IMR-90 (cell line): ENCODE results near the gene TTL. TPM values are rescaled to one million over a fixed set of nuclear protein-coding genes. Genes with fewer than 3 reads are reported as not detected.
"Not testable (repeated sequence)": the region's sequence is repeated elsewhere in the genome, so short reads cannot be mapped to it uniquely, and the experiment has no call there.

Experiments
- ATAC-seq: fragments of 200-7000 bp; cut with Tn5 transposase; 2 replicates; pipeline ENCODE4 v1.9.1; 2020; ENCODE audit warnings: low read depth, mild to moderate bottlenecking, moderate library complexity
- BruUV-seq: library from RNA; stranded (reverse); fragments of 400-500 nt; replicated peaks from 2 replicates; lab custom pipeline; 2021; lab: Mats Ljungman, UMichigan
- CTCF ChIA-PET: fragments of 300-600 bp; formaldehyde crosslinking; extraction: SDS; loops from one replicate; lab custom pipeline; 2021; ENCODE audit warnings: antibody characterized with exemption; lab: Yijun Ruan, JAX
- POLR2A ChIA-PET: fragments of 300-600 bp; sonication (Branson Sonifier 250); formaldehyde crosslinking; loops from one replicate; lab custom pipeline; 2022; ENCODE audit warnings: antibody characterized with exemption; ENCODE audit not compliant: unreplicated experiment; lab: Charles Lee
- DNase-seq: peaks from one replicate; pipeline ENCODE4 v3.0.0; 2013
- H2AFZ ChIP-seq: replicated peaks from 2 replicates; pipeline ENCODE3; 2013; ENCODE audit warnings: low read length, mild to moderate bottlenecking; ENCODE audit not compliant: poor library complexity
- H2AK5ac ChIP-seq: 2 replicates; pipeline ENCODE4 v1.6.1; 2013; ENCODE audit warnings: low read depth, low read length, inconsistent platforms
- H2AK9ac ChIP-seq: replicated peaks from 2 replicates; pipeline ENCODE3; 2013; ENCODE audit warnings: mild to moderate bottlenecking, low read depth, low read length, moderate library complexity; ENCODE audit not compliant: poor library complexity
- H2BK120ac ChIP-seq: 2 replicates; pipeline ENCODE4 v1.6.1; 2013; ENCODE audit warnings: low read depth, low read length, inconsistent platforms
- H2BK15ac ChIP-seq: 3 replicates; pipeline ENCODE4 v1.6.1; 2013; ENCODE audit warnings: low read depth, low read length, inconsistent platforms
- H2BK20ac ChIP-seq: 2 replicates; pipeline ENCODE4 v1.6.1; 2013; ENCODE audit warnings: low read depth, mild to moderate bottlenecking, inconsistent platforms, low read length, moderate library complexity
- H2BK5ac ChIP-seq: 2 replicates; pipeline ENCODE4 v1.6.1; 2013; ENCODE audit warnings: mild to moderate bottlenecking, low read depth, low read length, inconsistent platforms; ENCODE audit not compliant: poor library complexity, severe bottlenecking
- H3K14ac ChIP-seq: replicated peaks from 2 replicates; pipeline ENCODE4 v1.6.1; 2013; ENCODE audit warnings: low read depth, low read length, inconsistent platforms
- H3K18ac ChIP-seq: 2 replicates; pipeline ENCODE4 v1.6.1; 2013; ENCODE audit warnings: low read depth, low read length, control low read depth
- H3K23ac ChIP-seq: 2 replicates; pipeline ENCODE4 v1.6.1; 2013; ENCODE audit warnings: low read depth, low read length, inconsistent platforms
- H3K27ac ChIP-seq: 2 replicates; pipeline ENCODE4 v1.5.1; 2013; ENCODE audit warnings: mild to moderate bottlenecking, control low read depth, low read length; ENCODE audit not compliant: insufficient read depth
- H3K27me3 ChIP-seq: 2 replicates; pipeline ENCODE4 v1.6.1; 2013; ENCODE audit warnings: low read length; ENCODE audit not compliant: control insufficient read depth, insufficient read depth
- H3K36me3 ChIP-seq: 2 replicates; pipeline ENCODE4 v1.6.1; 2013; ENCODE audit warnings: low read length, mixed read lengths; ENCODE audit not compliant: control insufficient read depth, insufficient read depth
- H3K4ac ChIP-seq: 2 replicates; pipeline ENCODE4 v1.6.1; 2013; ENCODE audit warnings: low read depth, low read length, inconsistent platforms
- H3K4me1 ChIP-seq: 2 replicates; pipeline ENCODE4 v1.6.1; 2013; ENCODE audit warnings: low read length, mixed read lengths; ENCODE audit not compliant: control insufficient read depth, insufficient read depth
- H3K4me2 ChIP-seq: 2 replicates; pipeline ENCODE4 v1.6.1; 2013; ENCODE audit warnings: low read depth, mild to moderate bottlenecking, control low read depth, low read length, moderate library complexity
- H3K4me3 ChIP-seq: 2 replicates; pipeline ENCODE4 v1.5.1; 2013; ENCODE audit warnings: low read depth, mild to moderate bottlenecking, control low read depth, low read length, moderate library complexity; ENCODE audit not compliant: insufficient read depth
- H3K56ac ChIP-seq: 2 replicates; pipeline ENCODE4 v1.6.1; 2013; ENCODE audit warnings: low read length, inconsistent platforms; ENCODE audit not compliant: insufficient read depth; ENCODE audit errors: extremely low read depth
- H3K79me1 ChIP-seq, 2 experiments: 2 replicates each; pipeline ENCODE4 v1.6.1; 2013; ENCODE audit warnings: low read length in 2 of 2, inconsistent platforms in 1 of 2, low read depth in 1 of 2
- H3K9ac ChIP-seq: 2 replicates; pipeline ENCODE4 v1.6.1; 2013; ENCODE audit warnings: low read depth, low read length, control low read depth
- H3K9me1 ChIP-seq: 2 replicates; pipeline ENCODE4 v1.6.1; 2013; ENCODE audit warnings: low read length, inconsistent platforms; ENCODE audit not compliant: insufficient read depth
- H3K9me3 ChIP-seq: 2 replicates; pipeline ENCODE4 v1.6.1; 2013; ENCODE audit warnings: low read length; ENCODE audit not compliant: control insufficient read depth, insufficient read depth
- H4K20me1 ChIP-seq: 2 replicates; pipeline ENCODE4 v1.6.1; 2013; ENCODE audit warnings: low read length, inconsistent platforms; ENCODE audit not compliant: insufficient read depth
- H4K5ac ChIP-seq: 2 replicates; pipeline ENCODE4 v1.6.1; 2013; ENCODE audit warnings: mild to moderate bottlenecking, low read depth, low read length, control low read depth
- H4K8ac ChIP-seq, 2 experiments: 2 replicates each; pipeline ENCODE4 v1.6.1; 2013; ENCODE audit warnings: low read depth in 2 of 2, low read length in 2 of 2, control low read depth in 1 of 2, inconsistent platforms in 1 of 2
- H4K91ac ChIP-seq: 2 replicates; pipeline ENCODE4 v1.6.1; 2013; ENCODE audit warnings: low read depth, low read length, inconsistent platforms; ENCODE audit not compliant: insufficient read depth
- WGBS, 2 experiments: methylation state at CpG; one replicate each; pipeline versions ENCODE4 v1.1.5 to v1.1.7; 2013; ENCODE audit warnings: missing lambda C conversion rate in 2 of 2; ENCODE audit not compliant: insufficient read length in 1 of 2; ENCODE audit errors: extremely low coverage in 2 of 2; 5-methylcytosine and 5-hydroxymethylcytosine counted together
- dilution Hi-C: fragments of 300-500 bp; cut with HindIII; formaldehyde crosslinking; loops from one replicate; pipeline ENCODE4 v1.14.3; 2018; ENCODE audit warnings: low sequenced_read_pairs; ENCODE audit not compliant: unreplicated experiment
- in situ Hi-C: fragments of 300-500 bp; cut with MboI; formaldehyde crosslinking; loops from 3 replicates; pipeline ENCODE4 v1.14.3; 2019; ENCODE audit warnings: low sequenced_read_pairs, inconsistent platforms, mixed read lengths
- intact Hi-C: fragments of 100-400 bp; cut with micrococcal nuclease; formaldehyde crosslinking; loops from 2 replicates; pipeline ENCODE4 v1.10.0; 2022
- polyA plus RNA-seq, 3 experiments: library from polyadenylated mRNA; depleted of rRNA; stranded (reverse); fragments of >200 nt; gene quantifications; 2 replicates each; pipeline ENCODE4 v1.2.3, GENCODE V29; 2012; ENCODE audit warnings: low replicate concordance in 1 of 3
- total RNA-seq: library from RNA; depleted of rRNA; stranded (reverse); fragments of >200 nt; gene quantifications from 2 replicates; pipeline ENCODE4 v1.2.3, GENCODE V29; 2012

The TTL gene
- total and polyA plus RNA-seq, 2 of the 4 experiments (the other 2 are of a cell fraction), result 18.2 to 36.2 TPM

GRCh38 chr2:112437405-112437831 is 44.5 kb upstream of the TTL start:
- H4K20me1 ChIP-seq, H3K56ac ChIP-seq, ATAC-seq, POLR2A ChIA-PET, intact Hi-C loops, H3K4me1 ChIP-seq, DNase-seq, H4K8ac ChIP-seq, H3K4me3 ChIP-seq, H4K5ac ChIP-seq, H3K36me3 ChIP-seq, H2BK15ac ChIP-seq, H2AFZ ChIP-seq, H2AK5ac ChIP-seq, H3K9me3 ChIP-seq, CTCF ChIA-PET, H3K18ac ChIP-seq, H3K27ac ChIP-seq, H3K9me1 ChIP-seq, H3K4ac ChIP-seq, dilution Hi-C loops, H3K9ac ChIP-seq, H3K27me3 ChIP-seq, H2BK20ac ChIP-seq, H3K14ac ChIP-seq, BruUV-seq, H3K4me2 ChIP-seq, H3K79me1 ChIP-seq, H2BK120ac ChIP-seq, H2AK9ac ChIP-seq, H3K23ac ChIP-seq, H4K91ac ChIP-seq, H2BK5ac ChIP-seq: not testable (repeated sequence)
- WGBS, 2 experiments, result 81% methylated on average over 8 of the region's 16 CpGs; no CpG with 5 or more reads in 1 of the 2 experiments
- in situ Hi-C loops, result loop anchor here (25.0 kb wide), 1 partner anchor 175 kb away; the partner anchor contains the start of gene ZC3H8
